Astrocyte (in vitro differentiated cells and primary cell): Measurements from ENCODE around the gene AGPAT3.
"Not testable (repeated sequence)": the region's sequence is repeated elsewhere in the genome, so short reads cannot be mapped to it uniquely, and the experiment has no call there.

ENCODE experiments used
- EZH2 ChIP-seq: IDR thresholded peaks from 2 replicates; pipeline ENCODE4 v1.6.1; 2012; ENCODE audit warnings: mild to moderate bottlenecking, low read length, inconsistent platforms; ENCODE audit not compliant: insufficient read depth
- TF ChIP-seq, protein P1 (sequence below): IDR thresholded peaks from 2 replicates; pipeline ENCODE4 v1.5.1; 2011; ENCODE audit warnings: low read depth, mild to moderate bottlenecking, inconsistent platforms, low read length, moderate library complexity; ENCODE audit not compliant: insufficient read depth

DNA sequence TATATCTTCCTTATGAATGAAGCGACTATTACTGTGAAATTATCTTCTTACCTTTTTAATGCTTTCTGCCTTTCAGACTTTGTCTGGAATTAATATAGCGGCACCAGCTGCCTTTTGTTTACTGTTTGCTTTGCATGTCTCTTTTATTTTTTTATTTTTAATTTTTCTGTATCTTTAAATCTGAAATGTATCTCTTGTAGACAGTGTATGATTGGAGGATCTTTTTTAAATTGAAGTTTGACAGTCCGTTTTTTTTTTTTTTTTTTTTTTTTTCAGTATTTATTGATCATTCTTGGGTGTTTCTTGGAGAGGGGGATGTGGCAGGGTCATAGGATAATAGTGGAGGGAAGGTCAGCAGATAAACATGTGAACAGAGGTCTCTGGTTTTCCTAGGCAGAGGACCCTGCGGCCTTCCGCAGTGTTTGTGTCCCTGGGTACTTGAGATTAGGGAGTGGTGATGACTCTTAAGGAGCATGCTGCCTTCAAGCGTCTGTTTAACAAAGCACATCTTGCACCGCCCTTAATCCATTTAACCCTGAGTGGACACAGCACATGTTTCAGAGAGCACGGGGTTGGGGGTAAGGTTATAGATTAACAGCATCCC, 31.8 kb downstream of the AGPAT3 start:
- TF ChIP-seq, protein P1, sequence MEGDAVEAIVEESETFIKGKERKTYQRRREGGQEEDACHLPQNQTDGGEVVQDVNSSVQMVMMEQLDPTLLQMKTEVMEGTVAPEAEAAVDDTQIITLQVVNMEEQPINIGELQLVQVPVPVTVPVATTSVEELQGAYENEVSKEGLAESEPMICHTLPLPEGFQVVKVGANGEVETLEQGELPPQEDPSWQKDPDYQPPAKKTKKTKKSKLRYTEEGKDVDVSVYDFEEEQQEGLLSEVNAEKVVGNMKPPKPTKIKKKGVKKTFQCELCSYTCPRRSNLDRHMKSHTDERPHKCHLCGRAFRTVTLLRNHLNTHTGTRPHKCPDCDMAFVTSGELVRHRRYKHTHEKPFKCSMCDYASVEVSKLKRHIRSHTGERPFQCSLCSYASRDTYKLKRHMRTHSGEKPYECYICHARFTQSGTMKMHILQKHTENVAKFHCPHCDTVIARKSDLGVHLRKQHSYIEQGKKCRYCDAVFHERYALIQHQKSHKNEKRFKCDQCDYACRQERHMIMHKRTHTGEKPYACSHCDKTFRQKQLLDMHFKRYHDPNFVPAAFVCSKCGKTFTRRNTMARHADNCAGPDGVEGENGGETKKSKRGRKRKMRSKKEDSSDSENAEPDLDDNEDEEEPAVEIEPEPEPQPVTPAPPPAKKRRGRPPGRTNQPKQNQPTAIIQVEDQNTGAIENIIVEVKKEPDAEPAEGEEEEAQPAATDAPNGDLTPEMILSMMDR: not testable (repeated sequence)
- TF ChIP-seq EZH2: not testable (repeated sequence)
